ENCODE measurements around the gene PTPRG. TPM values are rescaled to one million over a fixed set of nuclear protein-coding genes. Genes with fewer than 3 reads are reported as not detected.

PTPRG gene
- total RNA-seq, 1 donor from 2014 or later, result 39.6 TPM

GRCh38 chr3:61570813-61571212 lies 9.4 kb downstream of the PTPRG start:
- Histone ChIP-seq H3K4me2 (ENCODE audit: low read length) (peak overlapping the region; percentile 64), H3K4me3 (ENCODE audit: insufficient read depth, low read depth, low read length) (no peak overlapping the region), H3K4me1 (ENCODE audit: insufficient read depth, low read length) (peaks cover 24% of the 10 kb centered on the region), H2AFZ (ENCODE audit: low read depth, low read length) (no peak overlapping the region), H3K27ac (ENCODE audit: low read depth, low read length) (no peak overlapping the region), H3K9ac (ENCODE audit: low read length) (no peak overlapping the region), H3K27me3 (ENCODE audit: insufficient read depth, low read length) (no peaks in the 10 kb centered on the region), H4K20me1 (ENCODE audit: insufficient read depth, low read length) (peaks cover 51% of the 10 kb centered on the region), H3K9me3 (ENCODE audit: insufficient read depth, low read depth, low read length) (peaks cover 3% of the 10 kb centered on the region), H3K79me2 (ENCODE audit: insufficient read depth, low read length) (peaks cover 62% of the 10 kb centered on the region), H3K36me3 (ENCODE audit: insufficient read depth, low read length) (no peaks in the 10 kb centered on the region)
- H3K36me3 Mint-ChIP-seq (ENCODE audit: low read depth, unreplicated experiment), result peaks cover 3% of the 10 kb centered on the region
- no peaks in the 10 kb centered on the region for H3K27me3 Mint-ChIP-seq (ENCODE audit: low read depth, unreplicated experiment)
- H3K9me3 Mint-ChIP-seq (ENCODE audit: unreplicated experiment), result peaks cover 3% of the 10 kb centered on the region
- H3K4me3 Mint-ChIP-seq (ENCODE audit: unreplicated experiment), result no peak overlapping the region
- H3K27ac Mint-ChIP-seq (ENCODE audit: unreplicated experiment), result no peak overlapping the region
- DNase-seq (ENCODE audit: low read depth) (peak; percentile 58), FAIRE-seq (no peak)
- H3K4me1 Mint-ChIP-seq (ENCODE audit: low read depth, unreplicated experiment), result peaks cover 11% of the 10 kb centered on the region
- TF ChIP-seq CTCF (IDR thresholded peaks at IDR 0.05; ENCODE audit: insufficient read depth, low read depth, low read length) (no peak), EZH2 (IDR thresholded peaks at IDR 0.05; ENCODE audit: insufficient read depth, low read length) (no peak)

GRCh38 chr3:61571516-61572336 lies 10.4 kb downstream of the PTPRG start:
- Histone ChIP-seq H3K9ac (ENCODE audit: low read length) (no peak overlapping the region), H2AFZ (ENCODE audit: low read depth, low read length) (no peak overlapping the region), H3K4me1 (ENCODE audit: insufficient read depth, low read length) (peaks cover 25% of the 10 kb centered on the region), H4K20me1 (ENCODE audit: insufficient read depth, low read length) (peaks cover 42% of the 10 kb centered on the region), H3K36me3 (ENCODE audit: insufficient read depth, low read length) (no peaks in the 10 kb centered on the region), H3K9me3 (ENCODE audit: insufficient read depth, low read depth, low read length) (peaks cover 3% of the 10 kb centered on the region), H3K27ac (ENCODE audit: low read depth, low read length) (no peak overlapping the region), H3K4me2 (ENCODE audit: low read length) (peak overlapping the region; percentile 64), H3K4me3 (ENCODE audit: insufficient read depth, low read depth, low read length) (no peak overlapping the region), H3K79me2 (ENCODE audit: insufficient read depth, low read length) (peaks cover 63% of the 10 kb centered on the region), H3K27me3 (ENCODE audit: insufficient read depth, low read length) (no peaks in the 10 kb centered on the region)
- Mint-ChIP-seq H3K27ac (ENCODE audit: unreplicated experiment) (no peak overlapping the region), H3K9me3 (ENCODE audit: unreplicated experiment) (peaks cover 3% of the 10 kb centered on the region), H3K36me3 (ENCODE audit: low read depth, unreplicated experiment) (peaks cover 3% of the 10 kb centered on the region), H3K4me1 (ENCODE audit: low read depth, unreplicated experiment) (peaks cover 8% of the 10 kb centered on the region), H3K27me3 (ENCODE audit: low read depth, unreplicated experiment) (no peaks in the 10 kb centered on the region), H3K4me3 (ENCODE audit: unreplicated experiment) (no peak overlapping the region)
- DNase-seq (ENCODE audit: low read depth) (peak; percentile 95), FAIRE-seq (peak; percentile 87)
- TF ChIP-seq CTCF (IDR thresholded peaks at IDR 0.05; ENCODE audit: insufficient read depth, low read depth, low read length), result no peak
- no peak for TF ChIP-seq EZH2 (IDR thresholded peaks at IDR 0.05; ENCODE audit: insufficient read depth, low read length)

GRCh38 chr3:61572879-61573278 lies 11.5 kb downstream of the PTPRG start:
- Histone ChIP-seq H3K9me3 (ENCODE audit: insufficient read depth, low read depth, low read length) (peaks cover 3% of the 10 kb centered on the region), H3K27me3 (ENCODE audit: insufficient read depth, low read length) (no peaks in the 10 kb centered on the region), H3K27ac (ENCODE audit: low read depth, low read length) (no peak overlapping the region), H3K36me3 (ENCODE audit: insufficient read depth, low read length) (no peaks in the 10 kb centered on the region), H3K4me3 (ENCODE audit: insufficient read depth, low read depth, low read length) (no peak overlapping the region), H3K4me2 (ENCODE audit: low read length) (no peak overlapping the region), H3K4me1 (ENCODE audit: insufficient read depth, low read length) (peaks cover 25% of the 10 kb centered on the region), H3K9ac (ENCODE audit: low read length) (no peak overlapping the region), H2AFZ (ENCODE audit: low read depth, low read length) (no peak overlapping the region), H3K79me2 (ENCODE audit: insufficient read depth, low read length) (peaks cover 63% of the 10 kb centered on the region), H4K20me1 (ENCODE audit: insufficient read depth, low read length) (peaks cover 31% of the 10 kb centered on the region)
- H3K9me3 Mint-ChIP-seq (ENCODE audit: unreplicated experiment), result peaks cover 3% of the 10 kb centered on the region
- no peak overlapping the region for H3K4me3 Mint-ChIP-seq (ENCODE audit: unreplicated experiment)
- peaks cover 8% of the 10 kb centered on the region for H3K4me1 Mint-ChIP-seq (ENCODE audit: low read depth, unreplicated experiment)
- DNase-seq (ENCODE audit: low read depth), result no peak
- no peak for FAIRE-seq
- no peaks in the 10 kb centered on the region for H3K27me3 Mint-ChIP-seq (ENCODE audit: low read depth, unreplicated experiment)
- no peak overlapping the region for H3K27ac Mint-ChIP-seq (ENCODE audit: unreplicated experiment)
- TF ChIP-seq EZH2 (IDR thresholded peaks at IDR 0.05; ENCODE audit: insufficient read depth, low read length) (no peak), CTCF (IDR thresholded peaks at IDR 0.05; ENCODE audit: insufficient read depth, low read depth, low read length) (no peak)
- peaks cover 3% of the 10 kb centered on the region for H3K36me3 Mint-ChIP-seq (ENCODE audit: low read depth, unreplicated experiment)
